ENCODE measurements around the gene UIMC1. TPM values are rescaled to one million over a fixed set of nuclear protein-coding genes. Genes with fewer than 3 reads are reported as not detected.
"Not testable (repeated sequence)": the region's sequence is repeated elsewhere in the genome, so short reads cannot be mapped to it uniquely, and the experiment has no call there.

The UIMC1 gene
- total RNA-seq, 1 donor from 2014 or later, result 52.5 TPM

DNA sequence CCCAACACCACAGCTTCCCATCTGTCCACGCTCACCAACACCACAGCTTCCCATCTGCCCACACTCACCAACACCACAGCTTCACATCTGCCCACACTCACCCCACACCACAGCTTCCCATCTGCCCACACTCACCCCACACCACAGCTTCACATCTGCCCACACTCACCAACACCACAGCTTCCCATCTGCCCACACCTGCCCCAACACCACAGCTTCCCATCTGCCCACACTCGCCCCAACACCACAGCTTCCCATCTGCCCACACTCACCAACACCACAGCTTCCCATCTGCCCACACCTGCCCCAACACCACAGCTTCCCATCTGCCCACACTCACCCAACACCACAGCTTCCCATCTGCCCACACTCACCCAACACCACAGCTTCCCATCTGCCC lies 134.0 kb downstream of the UIMC1 start:
- not testable (repeated sequence) for DNase-seq (ENCODE audit: low spot score)

DNA sequence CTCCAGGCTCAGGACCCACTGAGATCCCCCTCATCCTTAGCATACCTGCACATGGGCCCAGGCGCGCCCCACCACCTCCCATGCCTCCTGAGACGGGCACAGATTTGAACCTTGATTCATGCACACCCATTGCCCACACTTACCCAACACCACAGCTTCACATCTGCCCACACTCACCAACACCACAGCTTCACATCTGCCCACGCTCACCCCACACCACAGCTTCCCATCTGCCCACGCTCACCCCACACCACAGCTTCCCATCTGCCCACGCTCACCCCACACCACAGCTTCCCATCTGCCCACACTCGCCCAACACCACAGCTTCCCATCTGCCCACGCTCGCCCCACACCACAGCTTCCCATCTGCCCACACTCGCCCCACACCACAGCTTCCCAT lies 135.9 kb downstream of the UIMC1 start:
- not testable (repeated sequence) for DNase-seq (ENCODE audit: low spot score)

DNA sequence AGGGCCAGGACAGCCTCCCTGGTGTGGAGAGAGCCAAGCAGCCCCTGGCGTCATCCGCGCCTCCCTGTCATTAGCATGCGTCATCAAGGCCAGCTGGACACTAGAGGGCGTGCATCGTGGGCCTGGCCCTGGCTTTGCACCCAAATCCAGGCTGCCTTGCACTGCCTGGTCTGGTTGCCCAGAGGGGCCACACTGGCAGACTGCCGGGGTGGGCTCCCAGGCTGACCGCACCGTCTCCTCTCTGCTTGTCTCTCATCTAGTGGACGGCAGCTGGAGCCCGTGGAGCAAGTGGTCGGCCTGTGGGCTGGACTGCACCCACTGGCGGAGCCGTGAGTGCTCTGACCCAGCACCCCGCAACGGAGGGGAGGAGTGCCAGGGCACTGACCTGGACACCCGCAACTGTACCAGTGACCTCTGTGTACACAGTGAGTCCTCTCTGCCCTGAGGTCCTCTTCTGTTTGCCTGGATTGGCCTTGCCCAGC lies 136.4 kb downstream of the UIMC1 start:
- no peak for DNase-seq (ENCODE audit: low spot score)

DNA sequence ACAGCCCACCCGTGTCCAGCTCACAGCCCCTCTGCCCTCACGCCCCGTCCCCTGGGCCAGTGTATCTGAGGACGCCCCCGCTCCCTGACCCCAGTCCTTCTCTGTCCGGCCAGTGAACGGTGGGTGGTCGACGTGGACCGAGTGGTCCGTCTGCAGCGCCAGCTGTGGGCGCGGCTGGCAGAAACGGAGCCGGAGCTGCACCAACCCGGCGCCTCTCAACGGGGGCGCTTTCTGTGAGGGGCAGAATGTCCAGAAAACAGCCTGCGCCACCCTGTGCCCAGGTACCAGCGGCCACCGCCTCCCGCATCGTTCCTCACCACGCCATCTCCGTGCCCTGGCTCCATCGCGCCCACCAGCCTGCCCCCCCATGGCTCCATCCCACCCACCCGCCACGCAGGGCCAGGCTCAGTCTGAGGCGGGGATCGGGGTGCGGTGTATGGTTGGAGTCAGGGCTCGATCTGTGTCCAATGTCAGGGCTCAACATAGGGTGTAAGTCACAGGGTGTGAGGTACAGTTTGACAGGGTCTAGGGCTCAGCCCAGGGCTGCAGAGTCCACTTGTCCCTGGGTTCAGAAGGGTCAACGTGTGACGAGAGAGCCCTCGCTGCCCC lies 137.0 kb downstream of the UIMC1 start:
- DNase-seq (ENCODE audit: low spot score), result no peak

DNA sequence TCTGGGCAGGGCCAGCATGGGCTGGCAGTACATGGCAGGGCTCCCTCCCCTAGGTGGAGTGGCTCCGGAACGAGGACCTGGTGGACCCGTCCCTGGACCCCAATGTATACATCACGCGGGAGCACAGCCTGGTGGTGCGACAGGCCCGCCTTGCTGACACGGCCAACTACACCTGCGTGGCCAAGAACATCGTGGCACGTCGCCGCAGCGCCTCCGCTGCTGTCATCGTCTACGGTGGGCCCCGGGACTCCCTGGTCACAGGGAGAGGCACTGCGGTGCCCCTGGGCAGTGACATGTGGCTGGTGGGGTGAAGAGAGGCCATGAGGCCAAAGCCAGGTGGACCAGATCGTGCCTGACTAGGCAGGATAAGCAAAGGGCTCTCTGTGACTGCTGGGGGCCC lies 137.8 kb downstream of the UIMC1 start:
- no peak for DNase-seq (ENCODE audit: low spot score)

GRCh38 chr5:176868126-176868525 lies 138.5 kb downstream of the UIMC1 start:
- DNase-seq (ENCODE audit: low spot score), result no peak

DNA sequence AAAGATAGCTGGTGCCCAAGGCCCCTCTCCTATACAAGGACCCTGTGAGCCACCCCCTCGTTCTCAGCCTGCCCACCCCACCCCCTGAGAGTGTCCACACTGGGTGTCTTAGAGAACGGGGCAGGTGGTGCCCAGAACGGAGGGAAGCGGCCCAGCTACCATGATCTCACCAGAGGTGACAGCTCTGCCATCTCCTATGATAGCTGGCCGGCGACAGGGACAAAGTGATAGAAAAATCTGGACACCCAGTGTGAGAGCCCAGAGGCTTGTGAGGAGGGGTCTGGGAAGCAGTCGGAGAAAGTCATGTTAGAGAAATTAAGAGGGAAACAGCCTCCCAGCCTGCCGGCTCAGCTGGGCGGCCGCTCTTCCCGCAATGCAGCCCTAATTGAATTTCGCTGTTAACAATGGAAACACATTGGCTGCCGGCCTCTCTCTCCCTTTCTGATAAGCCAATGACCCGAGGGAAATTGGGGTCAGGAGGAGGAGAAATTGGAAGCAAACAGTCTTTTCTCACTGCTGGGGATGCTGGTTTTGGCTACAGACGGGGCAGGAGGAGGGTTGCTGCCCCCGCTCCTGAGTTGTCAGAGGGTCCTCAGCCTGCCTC lies 139.8 kb downstream of the UIMC1 start:
- no peak for DNase-seq (ENCODE audit: low spot score)

GRCh38 chr5:176865964-176866363 lies 140.6 kb downstream of the UIMC1 start:
- no peak for DNase-seq (ENCODE audit: low spot score)

- DNase-seq (ENCODE audit: low spot score), result no peak
These were observed 141.8 kb downstream of the UIMC1 start for GRCh38 chr5:176864755-176865154.

- no peak for DNase-seq (ENCODE audit: low spot score)
These were observed 142.8 kb downstream of the UIMC1 start for GRCh38 chr5:176863765-176864098.

GRCh38 chr5:176863041-176863764 lies 143.4 kb downstream of the UIMC1 start:
- DNase-seq (ENCODE audit: low spot score), result no peak

DNA sequence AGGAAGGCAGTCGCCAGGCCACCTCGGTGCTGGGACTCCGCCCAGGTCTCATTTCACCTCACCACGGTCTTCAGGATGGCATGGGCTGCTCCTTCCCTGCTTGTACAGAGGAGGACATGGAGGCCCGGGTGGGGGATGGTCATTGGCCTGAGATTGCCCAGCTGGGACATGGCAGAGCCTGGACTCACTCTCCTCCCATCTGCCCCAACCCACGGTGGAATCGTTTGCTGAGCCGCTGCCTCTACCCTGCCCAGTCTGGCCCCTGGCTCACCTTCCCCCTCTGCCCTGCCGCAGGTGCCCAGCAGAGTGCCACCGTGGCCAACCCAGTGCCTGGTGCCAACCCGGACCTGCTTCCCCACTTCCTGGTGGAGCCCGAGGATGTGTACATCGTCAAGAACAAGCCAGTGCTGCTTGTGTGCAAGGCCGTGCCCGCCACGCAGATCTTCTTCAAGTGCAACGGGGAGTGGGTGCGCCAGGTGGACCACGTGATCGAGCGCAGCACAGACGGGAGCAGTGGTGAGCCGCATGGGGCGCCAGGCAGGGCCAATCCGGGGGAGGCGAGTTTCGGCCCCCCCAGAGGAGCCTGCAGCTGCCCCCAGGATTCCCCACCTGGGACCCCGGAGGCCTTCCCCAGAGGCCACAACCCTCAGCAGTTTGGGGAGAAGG lies 144.1 kb downstream of the UIMC1 start:
- DNase-seq (ENCODE audit: low spot score), result no peak

DNA sequence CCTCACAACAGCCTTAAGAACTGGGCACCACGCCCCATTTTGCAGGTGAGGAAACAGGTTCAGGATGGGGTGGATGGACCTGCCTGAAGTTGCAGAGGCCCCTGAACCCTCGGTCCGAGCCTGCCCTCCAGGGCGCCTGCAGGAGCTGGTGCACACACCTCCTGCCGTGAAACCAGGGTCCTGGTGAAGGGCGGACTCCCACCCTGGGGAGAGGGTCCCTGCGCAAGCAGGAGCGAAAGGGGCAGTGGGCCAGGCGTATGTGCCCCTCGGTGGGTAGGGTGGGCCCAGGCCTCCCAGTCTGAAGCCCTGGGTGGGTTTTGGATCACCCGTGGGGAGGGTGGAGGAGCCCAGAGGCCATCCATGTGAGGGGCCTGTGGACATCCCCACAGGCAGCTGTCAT lies 145.3 kb downstream of the UIMC1 start:
- no peak for DNase-seq (ENCODE audit: low spot score)

- DNase-seq (ENCODE audit: low spot score), result no peak
These were observed 146.2 kb downstream of the UIMC1 start for GRCh38 chr5:176860381-176860780.

GRCh38 chr5:176859916-176860315 lies 146.7 kb downstream of the UIMC1 start:
- DNase-seq (ENCODE audit: low spot score), result no peak

DNA sequence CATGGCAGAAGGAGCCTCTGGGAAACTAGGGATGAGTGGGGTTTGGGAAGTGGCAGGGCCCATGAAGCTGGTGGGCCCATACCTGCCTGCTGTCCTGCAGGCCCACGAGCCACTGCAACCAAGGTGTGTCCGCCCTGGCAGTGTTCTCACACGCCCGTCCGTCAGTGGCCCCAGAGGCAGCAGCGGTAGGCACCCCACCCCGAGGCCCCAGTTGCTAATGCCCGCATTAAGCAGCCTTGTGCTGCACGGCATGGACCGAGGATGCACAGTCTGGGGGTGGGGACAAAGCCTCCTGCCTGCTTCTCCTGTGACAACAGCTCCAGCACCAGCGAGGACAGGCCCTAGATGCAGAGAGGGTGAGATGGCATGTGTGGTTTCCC lies 148.7 kb downstream of the UIMC1 start:
- no peak for DNase-seq (ENCODE audit: low spot score)

- no peak for DNase-seq (ENCODE audit: low spot score)
These were observed 149.2 kb downstream of the UIMC1 start for GRCh38 chr5:176857216-176857893.

- DNase-seq (ENCODE audit: low spot score), result no peak
These were observed 149.8 kb downstream of the UIMC1 start for GRCh38 chr5:176856746-176857145.

GRCh38 chr5:176855598-176855997 lies 151.0 kb downstream of the UIMC1 start:
- no peak for DNase-seq (ENCODE audit: low spot score)
